Measurements from ENCODE around the gene HTRA3. TPM values are rescaled to one million over a fixed set of nuclear protein-coding genes. Genes with fewer than 3 reads are reported as not detected.

HTRA3 gene
- total RNA-seq, 2 donors from 2014 or later = 3.2 to 4.6 TPM

GRCh38 chr4:8329859-8330761 lies 60.6 kb downstream of the HTRA3 start:
- Mint-ChIP-seq H3K27me3 (ENCODE audit: insufficient read depth) (peaks cover 4% of the 10 kb centered on the region), H3K36me3 (ENCODE audit: low read depth) (no peaks in the 10 kb centered on the region), H3K4me1 (no peaks in the 10 kb centered on the region), H3K4me3 (no peak overlapping the region), H3K27ac (no peak overlapping the region), H3K9me3 (peaks cover 6% of the 10 kb centered on the region)
- H3K4me3 ChIP-seq (ENCODE audit: low read length) = no peak overlapping the region
- H3K4me1 ChIP-seq (ENCODE audit: control insufficient read depth, insufficient read depth, low read length) = no peaks in the 10 kb centered on the region
- H3K9ac ChIP-seq (ENCODE audit: extremely low read depth, low read length, poor library complexity, severe bottlenecking) = no peak overlapping the region
- H3K36me3 ChIP-seq (ENCODE audit: control insufficient read depth, insufficient read depth, low read length) = no peaks in the 10 kb centered on the region
- H3K9me3 ChIP-seq (ENCODE audit: control insufficient read depth, low read length) = no peaks in the 10 kb centered on the region
- H3K27me3 ChIP-seq (ENCODE audit: control insufficient read depth, insufficient read depth, low read length, poor library complexity, severe bottlenecking) = no peaks in the 10 kb centered on the region
- no peak overlapping the region for H3K27ac ChIP-seq (ENCODE audit: low read depth, low read length)
- no peak for TF ChIP-seq CTCF (conservative IDR thresholded peaks at IDR 0.05)
- DNase-seq = peak; percentile 37
- 90 to 93% methylated on average over 11 to 20 of the region's 20 CpGs for WGBS, 2 experiments (ENCODE audit: insufficient coverage in 1 of 2, insufficient read length in 1 of 2)

- Histone ChIP-seq H3K4me3 (ENCODE audit: low read length) (no peak overlapping the region), H3K9me3 (ENCODE audit: control insufficient read depth, low read length) (no peaks in the 10 kb centered on the region), H3K27me3 (ENCODE audit: control insufficient read depth, insufficient read depth, low read length, poor library complexity, severe bottlenecking) (no peaks in the 10 kb centered on the region), H3K9ac (ENCODE audit: extremely low read depth, low read length, poor library complexity, severe bottlenecking) (no peak overlapping the region), H3K36me3 (ENCODE audit: control insufficient read depth, insufficient read depth, low read length) (no peaks in the 10 kb centered on the region), H3K27ac (ENCODE audit: low read depth, low read length) (no peak overlapping the region), H3K4me1 (ENCODE audit: control insufficient read depth, insufficient read depth, low read length) (no peaks in the 10 kb centered on the region)
- Mint-ChIP-seq H3K4me3 (no peak overlapping the region), H3K4me1 (no peaks in the 10 kb centered on the region), H3K27me3 (ENCODE audit: insufficient read depth) (no peaks in the 10 kb centered on the region), H3K36me3 (ENCODE audit: low read depth) (no peaks in the 10 kb centered on the region), H3K27ac (no peak overlapping the region), H3K9me3 (peaks cover 11% of the 10 kb centered on the region)
- no peak for TF ChIP-seq CTCF (conservative IDR thresholded peaks at IDR 0.05)
- WGBS, 2 experiments (ENCODE audit: insufficient coverage in 1 of 2, insufficient read length in 1 of 2) = 90 to 100% methylated on average over 3 to 15 of the region's 15 CpGs
- DNase-seq = peak; percentile 31
Measured at GRCh38 chr4:8330821-8331574, 61.4 kb downstream of the HTRA3 start.

- Histone ChIP-seq H3K4me1 (ENCODE audit: control insufficient read depth, insufficient read depth, low read length) (no peaks in the 10 kb centered on the region), H3K9ac (ENCODE audit: extremely low read depth, low read length, poor library complexity, severe bottlenecking) (no peak overlapping the region), H3K9me3 (ENCODE audit: control insufficient read depth, low read length) (no peaks in the 10 kb centered on the region), H3K27me3 (ENCODE audit: control insufficient read depth, insufficient read depth, low read length, poor library complexity, severe bottlenecking) (no peaks in the 10 kb centered on the region), H3K27ac (ENCODE audit: low read depth, low read length) (no peak overlapping the region), H3K4me3 (ENCODE audit: low read length) (no peak overlapping the region), H3K36me3 (ENCODE audit: control insufficient read depth, insufficient read depth, low read length) (no peaks in the 10 kb centered on the region)
- 86% methylated on average over 6 of the region's 6 CpGs; no CpG with 5 or more reads in 1 of the 2 experiments for WGBS, 2 experiments (ENCODE audit: insufficient coverage in 1 of 2, insufficient read length in 1 of 2)
- Mint-ChIP-seq H3K4me3 (no peak overlapping the region), H3K4me1 (no peaks in the 10 kb centered on the region), H3K27me3 (ENCODE audit: insufficient read depth) (no peaks in the 10 kb centered on the region), H3K27ac (no peak overlapping the region), H3K36me3 (ENCODE audit: low read depth) (no peaks in the 10 kb centered on the region), H3K9me3 (peaks cover 14% of the 10 kb centered on the region)
- TF ChIP-seq CTCF (conservative IDR thresholded peaks at IDR 0.05) = no peak
- no peak for DNase-seq
Measured at GRCh38 chr4:8331575-8331955, 62.0 kb downstream of the HTRA3 start.
